ENCODE results near the gene CTR9.

Gene CTR9

GRCh38 chr11:10750838-10751580 is at the start of gene CTR9:
TSS of gene CTR9 (plus strand) at chr11:10751246. CDS start at chr11:10751413, 167 bp downstream.
- DNase-seq: peak; percentile 89 to 98

GRCh38 chr11:10701982-10702381 is 49.1 kb upstream of the CTR9 start:
- DNase-seq: no peak

- DNase-seq: no peak
Measured at GRCh38 chr11:10708131-10708530, 42.9 kb upstream of the CTR9 start.

- DNase-seq: no peak
Measured at GRCh38 chr11:10709299-10710086, 41.6 kb upstream of the CTR9 start.

GRCh38 chr11:10715571-10715970 is 35.5 kb upstream of the CTR9 start:
- DNase-seq: no peak

- DNase-seq: no peak
Measured at GRCh38 chr11:10716122-10716521, 34.9 kb upstream of the CTR9 start.

- no peak for DNase-seq
Measured at GRCh38 chr11:10716543-10717259, 34.3 kb upstream of the CTR9 start.

- DNase-seq: no peak
Measured at GRCh38 chr11:10719616-10720015, 31.4 kb upstream of the CTR9 start.

GRCh38 chr11:10720881-10721376 is 30.1 kb upstream of the CTR9 start:
- no peak for DNase-seq

GRCh38 chr11:10722307-10722706 is 28.7 kb upstream of the CTR9 start:
- no peak for DNase-seq

- no peak for DNase-seq
Measured at GRCh38 chr11:10725114-10725906, 25.7 kb upstream of the CTR9 start.

GRCh38 chr11:10725907-10726253 is 25.2 kb upstream of the CTR9 start:
- no peak for DNase-seq

GRCh38 chr11:10727146-10727851 is 23.7 kb upstream of the CTR9 start:
- DNase-seq: no peak

- DNase-seq: no peak
Measured at GRCh38 chr11:10728154-10728553, 22.9 kb upstream of the CTR9 start.

GRCh38 chr11:10728789-10729472 is 22.1 kb upstream of the CTR9 start:
- no peak for DNase-seq

GRCh38 chr11:10730151-10730550 is 20.9 kb upstream of the CTR9 start:
- no peak for DNase-seq

- DNase-seq: no peak
Measured at GRCh38 chr11:10731064-10731680, 19.9 kb upstream of the CTR9 start.

GRCh38 chr11:10735481-10736475 is 15.3 kb upstream of the CTR9 start:
- DNase-seq: peak; percentile 84 to 94

- no peak for DNase-seq
Measured at GRCh38 chr11:10742460-10743208, 8.4 kb upstream of the CTR9 start.

Data from SW 1271 (cell line).